Activated T-cell treated with anti-CD3 and anti-CD28 coated beads for 48 hours (primary cell): ENCODE data around the gene G6PD.

Experiments
- DNase-seq: peaks from one replicate; pipeline ENCODE4 v3.0.0-alpha.2; 2020; ENCODE audit warnings: low read depth

The G6PD gene

DNA sequence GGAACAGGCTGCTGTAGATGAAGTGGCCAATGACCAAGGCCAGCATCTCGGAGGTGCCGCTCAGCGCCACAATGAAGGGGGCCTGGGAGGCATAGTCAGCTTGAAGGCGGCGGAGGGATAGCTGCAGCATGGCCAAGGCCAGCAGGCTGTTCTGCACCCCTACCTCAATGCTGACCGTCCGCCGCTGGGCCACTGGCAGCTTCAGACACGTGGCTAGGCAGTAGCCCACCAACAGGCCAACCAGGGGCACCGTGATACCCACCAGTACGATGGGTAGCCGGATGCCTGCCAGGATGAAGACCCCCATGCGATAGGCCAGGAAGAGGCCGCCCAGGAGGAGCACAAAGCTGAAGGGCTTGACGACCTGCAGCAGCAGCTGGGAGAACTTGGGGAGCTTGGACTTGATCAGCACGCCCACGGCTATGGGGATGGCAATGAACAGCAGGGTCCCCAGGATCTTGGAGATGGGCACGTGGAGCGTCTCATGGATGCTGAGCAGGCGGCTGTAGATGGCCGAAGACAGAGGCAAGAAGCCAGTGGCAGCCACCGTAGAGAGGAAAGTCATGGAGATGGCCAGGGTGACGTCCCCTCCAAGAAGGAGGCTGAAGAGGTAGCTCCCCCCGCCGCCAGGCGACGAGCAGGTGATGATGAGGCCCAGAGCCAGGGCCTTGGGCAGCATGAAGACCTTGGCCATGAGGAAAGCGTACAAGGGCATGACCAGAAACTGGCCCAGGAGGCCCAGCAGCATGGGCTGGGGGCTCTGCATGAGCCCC is 58.9 kb downstream of the G6PD start:
- DNase-seq = no peak

DNA sequence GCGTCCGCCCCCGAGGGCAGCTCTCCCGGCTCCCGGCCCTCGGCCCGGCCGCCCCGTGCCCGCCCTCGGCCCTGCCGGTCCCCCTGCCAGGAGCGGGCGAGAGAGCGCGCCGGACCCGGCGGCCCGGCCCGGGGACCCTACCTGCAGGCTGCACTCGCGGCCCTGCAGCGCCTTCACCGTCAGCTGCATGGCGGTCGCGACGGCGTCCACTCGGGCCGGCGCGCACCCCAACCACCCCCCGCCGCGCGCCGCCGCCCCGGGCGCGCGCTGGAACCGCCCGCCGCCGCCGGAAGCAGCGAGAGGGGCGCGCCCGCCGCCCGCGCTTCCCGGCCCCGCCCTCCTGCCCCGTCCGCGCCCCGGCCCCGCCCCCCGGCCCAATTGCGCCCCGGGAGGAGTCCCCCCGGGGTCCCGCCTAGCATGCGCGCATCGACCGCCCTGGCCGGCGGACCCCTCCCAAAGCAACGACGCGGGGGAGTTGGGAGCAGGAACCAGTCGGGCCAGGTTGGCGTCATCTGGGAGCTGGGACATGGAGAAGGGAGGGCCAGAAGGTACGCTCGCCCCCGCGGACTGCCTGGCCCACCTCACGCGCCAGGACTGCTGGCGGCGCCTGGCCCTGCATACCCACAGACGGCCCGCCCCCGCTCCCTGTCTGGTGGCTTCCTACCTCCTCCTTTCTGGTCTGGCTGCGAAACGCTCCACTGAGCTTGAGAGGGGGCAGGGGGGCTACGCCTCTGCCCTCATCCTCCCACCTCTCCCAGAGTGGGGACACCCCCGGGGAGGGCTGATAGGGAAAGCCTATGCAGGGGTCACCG is 60.0 kb downstream of the G6PD start, which contains the start of gene UBL4A:
Gene UBL4A, minus strand, starts transcription at position 220 of the 812 bp plus-strand sequence. Its CDS starts 31 bp downstream, at position 189.
- peak; percentile 62 for DNase-seq

DNA sequence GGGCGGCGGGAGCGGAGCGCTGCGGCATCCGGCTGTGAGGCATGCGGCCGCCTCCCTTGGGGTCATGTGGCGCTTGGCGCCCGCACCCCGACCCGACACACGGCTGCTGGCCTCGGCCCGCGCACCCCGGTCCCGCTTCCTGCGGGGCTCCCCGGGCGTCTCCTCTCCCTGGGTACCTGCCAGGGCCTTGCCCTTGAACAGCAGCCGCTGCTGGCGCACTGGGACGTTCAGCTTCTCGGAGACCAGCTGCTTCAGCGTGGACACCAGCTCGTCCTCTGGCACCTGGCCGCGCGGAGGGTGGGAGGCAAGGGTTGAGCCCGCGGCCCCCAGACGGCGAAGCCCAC is 60.6 kb downstream of the G6PD start:
- DNase-seq = no peak

DNA sequence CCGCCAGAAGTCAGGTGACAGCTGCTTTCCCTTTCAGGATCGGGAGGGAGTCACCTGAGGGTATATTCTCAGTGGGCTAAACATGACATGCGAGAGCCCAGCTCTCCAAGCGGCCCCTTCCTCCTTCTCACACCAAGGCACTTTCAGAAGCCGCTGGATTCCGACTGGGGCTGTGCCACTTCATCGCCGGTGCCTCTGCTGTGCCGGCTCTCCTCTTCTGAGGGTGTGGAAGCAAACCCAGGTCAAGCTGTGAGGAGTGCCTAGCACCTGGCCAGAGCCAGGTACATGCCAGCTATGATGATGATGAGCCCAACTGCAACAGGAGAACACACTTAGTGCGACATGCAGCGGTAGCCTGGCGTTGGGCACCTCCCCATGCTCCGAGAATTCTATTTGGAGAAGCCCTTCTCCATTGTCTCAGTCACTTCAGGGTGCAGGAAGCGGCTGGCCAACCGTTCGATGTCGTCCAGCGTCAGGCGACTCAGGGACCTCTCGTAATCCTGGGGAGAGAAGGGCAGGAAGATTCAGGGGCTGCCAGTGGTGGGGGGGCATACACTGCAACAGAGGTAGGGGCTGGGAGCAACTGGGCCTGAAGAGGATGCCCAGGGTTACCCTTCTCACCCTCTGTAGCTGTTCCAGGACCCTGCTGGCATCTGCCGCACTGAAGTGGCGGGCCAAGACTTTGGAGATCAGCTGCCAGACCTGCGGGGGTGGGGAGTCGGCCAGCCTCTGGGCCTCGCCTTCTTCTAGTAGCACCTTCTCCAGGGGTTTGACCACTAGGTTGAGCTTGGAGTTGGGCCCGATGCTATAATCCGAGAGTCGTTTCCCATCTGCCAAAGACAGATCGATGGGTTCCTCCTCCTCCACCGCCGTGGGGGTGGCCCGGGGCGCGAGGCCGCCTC is 61.2 kb downstream of the G6PD start:
- DNase-seq = no peak

DNA sequence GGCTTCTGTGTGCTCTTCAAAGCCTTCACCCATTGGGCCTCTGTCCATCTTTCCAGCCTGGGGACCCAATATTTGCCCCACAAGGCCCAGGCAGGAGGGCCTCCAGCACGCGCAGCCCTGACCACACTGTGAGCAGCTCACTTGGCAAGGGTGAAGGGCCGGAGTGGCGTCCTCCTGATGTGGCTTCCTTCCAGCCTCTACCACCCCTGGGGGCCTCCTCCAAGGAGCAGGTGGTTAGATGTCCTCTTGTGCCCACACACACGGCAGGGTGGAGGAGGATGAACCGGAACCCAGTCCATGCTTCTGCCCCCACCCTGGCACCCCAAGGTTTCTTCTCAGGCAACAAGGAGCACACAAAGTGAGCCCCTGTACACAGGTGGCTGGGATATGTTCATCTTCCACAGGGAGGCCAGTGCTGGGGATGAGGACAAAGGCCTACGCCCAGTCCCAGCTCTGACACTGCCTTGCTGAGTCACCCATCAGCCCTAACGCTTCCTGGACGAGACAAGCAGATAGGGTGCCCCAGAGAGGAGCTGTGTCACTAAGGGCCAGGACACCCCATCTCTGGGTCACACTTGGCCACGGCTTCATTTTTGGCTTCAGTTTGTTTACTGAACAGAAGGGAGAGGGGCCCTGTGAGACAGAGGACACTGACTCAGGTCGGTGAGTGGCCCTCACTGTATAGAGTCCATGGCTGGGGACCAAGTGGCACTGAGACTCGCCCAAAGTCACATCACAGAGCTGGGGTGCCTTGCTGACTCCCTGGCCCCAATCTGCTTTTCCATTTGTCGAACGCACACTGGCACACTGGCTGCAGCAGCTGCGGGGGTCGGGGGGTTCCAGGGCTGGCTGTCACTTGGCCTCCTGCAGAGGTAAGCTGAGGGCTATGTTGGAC is 62.1 kb downstream of the G6PD start:
- no peak for DNase-seq

DNA sequence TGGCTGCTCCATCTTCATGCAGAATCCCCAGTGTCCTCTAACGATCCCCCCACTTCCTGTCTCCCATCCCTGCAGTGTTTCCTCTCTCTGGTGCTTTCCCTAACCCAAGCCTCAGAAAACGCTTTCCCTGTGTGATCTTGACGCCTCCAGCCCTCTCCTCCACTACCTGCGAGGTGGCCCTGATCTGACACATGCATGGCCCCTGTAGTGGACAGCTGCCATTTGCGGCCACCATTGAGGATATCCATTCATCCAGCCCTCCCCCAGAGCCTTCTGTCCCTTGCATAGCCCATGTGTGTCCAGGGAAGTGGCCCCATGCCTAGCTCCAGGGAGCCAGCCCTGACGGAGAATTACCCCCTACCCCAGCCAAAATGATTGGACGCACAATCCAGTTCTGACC is 63.3 kb downstream of the G6PD start:
- no peak for DNase-seq

DNA sequence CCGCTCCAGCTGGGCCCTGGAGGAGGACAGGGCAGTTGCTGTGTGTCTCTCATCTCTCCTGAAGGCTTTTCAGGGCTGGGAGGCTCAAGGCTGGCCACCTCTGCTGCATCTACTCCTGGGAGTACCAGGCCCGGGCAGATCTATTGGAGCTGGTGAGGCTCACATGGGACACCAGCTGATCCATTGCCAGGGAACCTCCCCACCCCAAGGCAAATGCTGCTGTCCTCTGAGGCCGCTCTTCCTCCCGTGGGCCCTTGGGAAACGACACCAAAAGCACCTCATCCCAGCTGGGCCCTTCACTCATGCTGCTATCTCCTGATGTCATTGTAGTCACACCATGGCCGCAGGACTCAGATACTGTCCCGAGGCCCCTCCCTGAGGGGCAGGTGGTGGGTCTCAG is 63.9 kb downstream of the G6PD start:
- no peak for DNase-seq

DNA sequence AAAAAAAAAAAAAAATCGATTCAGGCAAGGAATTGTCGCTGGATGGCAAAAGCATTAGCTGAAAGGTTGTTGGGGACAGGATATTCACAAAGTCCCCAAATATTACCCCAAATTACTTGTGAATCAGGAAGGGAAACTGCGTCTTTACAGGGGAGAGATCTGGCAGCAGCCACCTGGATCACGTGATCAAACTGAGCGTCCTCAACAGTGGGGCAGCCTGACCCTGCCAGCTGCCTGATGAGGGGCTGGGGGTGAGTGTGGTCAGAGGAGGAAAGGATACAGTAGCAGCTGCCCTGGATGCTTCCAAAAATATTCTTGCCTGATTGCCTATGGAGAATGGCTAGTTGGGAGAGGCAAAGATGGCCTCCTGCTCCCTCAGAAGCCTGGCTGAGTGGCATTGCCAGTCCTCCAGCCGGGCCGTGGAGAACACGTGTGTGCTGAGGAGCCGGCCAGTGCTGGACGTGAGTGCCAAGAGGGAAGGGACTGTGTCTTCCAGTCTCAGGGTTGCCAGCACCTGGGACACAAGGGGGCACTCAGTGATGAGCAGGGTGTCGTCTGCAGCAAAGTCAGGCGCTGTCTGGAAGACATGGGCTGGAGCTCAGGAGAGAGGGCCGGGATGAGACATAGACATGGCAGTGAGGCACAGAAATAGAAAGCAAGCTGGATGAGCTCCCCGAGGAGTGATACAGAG is 64.6 kb downstream of the G6PD start:
- no peak for DNase-seq
